B cell (primary cell): ENCODE data around the gene PDE4B. TPM values are rescaled to one million over a fixed set of nuclear protein-coding genes. Genes with fewer than 3 reads are reported as not detected.

Experiments
- ATAC-seq: fragments of 200-7000 bp; cut with Tn5 transposase; one replicate; pipeline ENCODE4 v1.10.0; 2021; ENCODE audit warnings: low read depth, mild to moderate bottlenecking, moderate number of reproducible peaks, moderate library complexity
- CTCF ChIA-PET: fragments of 350-600 bp; sonication (Branson Sonifier 250); formaldehyde crosslinking; loops from one replicate; lab custom pipeline; 2021; ENCODE audit warnings: antibody characterized with exemption, inconsistent platforms; lab: Charles Lee
- POLR2A ChIA-PET: fragments of 350-600 bp; sonication (Branson Sonifier 250); formaldehyde crosslinking; loops from one replicate; lab custom pipeline; 2021; ENCODE audit warnings: antibody characterized with exemption; lab: Charles Lee
- DNase-seq: peaks from one replicate; pipeline ENCODE4 v3.0.0; 2013
- H2AFZ ChIP-seq: 2 replicates; pipeline ENCODE4 v1.6.1; 2012; ENCODE audit warnings: mild to moderate bottlenecking, low read depth, low read length; ENCODE audit not compliant: insufficient read depth, poor library complexity, severe bottlenecking
- H3K27ac ChIP-seq, 2 donors: 1 replicate in 1 of 2; 2 replicates in 1 of 2; pipeline ENCODE4 v1.5.1; 2012 to 2013; ENCODE audit warnings: low read length in 2 of 2, mild to moderate bottlenecking in 2 of 2, moderate library complexity in 1 of 2
- H3K27me3 ChIP-seq, 4 experiments: fragments of 200-600 bp in 1 of 4; sonication (generic) in 1 of 4; replicated peaks in 1 of 4; 1 replicate in 2 of 4; 2 replicates in 2 of 4; pipeline versions ENCODE4 v1.6.1 to v1.7.0; 2013 to 2016; ENCODE audit warnings: low read length in 3 of 4, mild to moderate bottlenecking in 2 of 4, mixed read lengths in 1 of 4, moderate library complexity in 1 of 4; ENCODE audit not compliant: insufficient read depth in 4 of 4, control insufficient read depth in 3 of 4; ENCODE audit errors: control extremely low read depth in 1 of 4
- H3K36me3 ChIP-seq, 2 experiments: replicated peaks in 1 of 2; 1 replicate in 1 of 2; 2 replicates in 1 of 2; pipeline versions ENCODE4 v1.6.1 to v1.7.1; 2013; ENCODE audit warnings: low read length in 1 of 2; ENCODE audit not compliant: insufficient read depth in 2 of 2, control insufficient read depth in 1 of 2; ENCODE audit errors: control extremely low read depth in 1 of 2, extremely low read depth in 1 of 2
- H3K4me1 ChIP-seq, 2 donors: fragments of 200-600 bp in 1 of 2; sonication (generic) in 1 of 2; 1 replicate in 1 of 2; 2 replicates in 1 of 2; pipeline versions ENCODE4 v1.5.1 to v1.6.1; 2013 to 2017; ENCODE audit warnings: low read length in 2 of 2; ENCODE audit not compliant: control insufficient read depth in 2 of 2, insufficient read depth in 2 of 2
- H3K4me2 ChIP-seq: replicated peaks from 2 replicates; pipeline ENCODE3; 2012; ENCODE audit warnings: mild to moderate bottlenecking, low read depth, low read length; ENCODE audit not compliant: poor library complexity, severe bottlenecking
- H3K4me3 ChIP-seq, 5 experiments: fragments of 200-600 bp in 1 of 5; sonication (generic) in 1 of 5; 1 replicate in 3 of 5; 2 replicates in 2 of 5; pipeline versions ENCODE4 v1.5.1 to v1.7.0; 2011 to 2016; ENCODE audit warnings: low read length in 4 of 5, mild to moderate bottlenecking in 4 of 5, low read depth in 2 of 5, control low read depth in 1 of 5, moderate library complexity in 1 of 5; ENCODE audit not compliant: insufficient read depth in 1 of 5; ENCODE audit errors: control extremely low read depth in 1 of 5, extremely low read depth in 1 of 5
- H3K79me2 ChIP-seq: fragments of 200-600 bp; sonication (generic); one replicate; pipeline ENCODE4 v1.6.0; 2016; ENCODE audit warnings: low read length; ENCODE audit not compliant: control insufficient read depth, insufficient read depth
- H3K9ac ChIP-seq: fragments of 200-600 bp; sonication (generic); 2 replicates; pipeline ENCODE4 v1.6.1; 2017; ENCODE audit warnings: mild to moderate bottlenecking, low read length, moderate library complexity
- H3K9me3 ChIP-seq, 3 donors: one replicate each; pipeline versions ENCODE4 v1.6.1 to v1.7.1; 2013; ENCODE audit warnings: low read length in 2 of 3; ENCODE audit not compliant: control insufficient read depth in 2 of 3, insufficient read depth in 1 of 3; ENCODE audit errors: control extremely low read depth in 1 of 3
- H4K20me1 ChIP-seq: 2 replicates; pipeline ENCODE4 v1.6.0; 2012; ENCODE audit warnings: mild to moderate bottlenecking, low read length; ENCODE audit not compliant: insufficient read depth, control insufficient read depth, poor library complexity, severe bottlenecking
- H3K27ac Mint-ChIP-seq: one replicate; pipeline ENCODE4 v1.8.0; 2021; ENCODE audit warnings: mixed read lengths
- H3K27me3 Mint-ChIP-seq: one replicate; pipeline ENCODE4 v1.8.0; 2021; ENCODE audit warnings: mixed read lengths
- H3K4me1 Mint-ChIP-seq: one replicate; pipeline ENCODE4 v1.8.0; 2021; ENCODE audit warnings: mixed read lengths
- H3K4me3 Mint-ChIP-seq: one replicate; pipeline ENCODE4 v1.8.0; 2021; ENCODE audit warnings: mixed read lengths
- H3K9me3 Mint-ChIP-seq: one replicate; pipeline ENCODE4 v1.8.0; 2022; ENCODE audit warnings: mixed read lengths; ENCODE audit not compliant: insufficient read depth
- EZH2 ChIP-seq: IDR thresholded peaks from 2 replicates; pipeline ENCODE4 v1.6.1; 2012; ENCODE audit warnings: borderline replicate concordance, low read depth, mild to moderate bottlenecking, moderate library complexity, low read length; ENCODE audit not compliant: insufficient read depth, poor library complexity, severe bottlenecking
- WGBS: methylation state at CpG from one replicate; pipeline ENCODE4 v1.1.5; 2013; ENCODE audit warnings: missing lambda C conversion rate; ENCODE audit not compliant: insufficient coverage; 5-methylcytosine and 5-hydroxymethylcytosine counted together
- intact Hi-C: fragments of 100-400 bp; cut with micrococcal nuclease; formaldehyde crosslinking; loops from one replicate; pipeline ENCODE4 v1.10.0; 2022
- polyA plus RNA-seq: library from polyadenylated mRNA; depleted of rRNA; stranded (reverse); fragments of >200 nt; gene quantifications from 2 replicates; pipeline ENCODE4 v1.2.3, GENCODE V29; 2012
- total RNA-seq, 2 donors: library from RNA; stranded (reverse); fragments of 120-200 nt in 1 of 2; gene quantifications; 1 replicate in 1 of 2; 2 replicates in 1 of 2; pipeline versions ENCODE4 v1.2.3 to v1.2.4, GENCODE V29; 2013 to 2022
- TF ChIP-seq, protein P1 (sequence below): fragments of 200-600 bp; IDR thresholded peaks from one replicate; pipeline ENCODE4 v1.8.0; 2022; ENCODE audit warnings: antibody characterized with exemption, mild to moderate bottlenecking

PDE4B gene
- total and polyA plus RNA-seq, 2 donors (not counting 1 experiment from before 2014, with no cell fraction given): 63.7 to 242 TPM

- Histone ChIP-seq H3K9ac (no peak overlapping the region), H3K36me3 (no peaks in the 10 kb centered on the region), H3K79me2 (peaks cover 11% of the 10 kb centered on the region), H2AFZ (no peak overlapping the region), H3K4me1 (peaks cover 36 to 39% of the 10 kb centered on the region in 2 donors), H3K4me3 (no peak overlapping the region), H3K27ac (no peak overlapping the region), H4K20me1 (no peaks in the 10 kb centered on the region), H3K27me3 (no peaks in the 10 kb centered on the region), H3K9me3 (no peaks in the 10 kb centered on the region), H3K4me2 (no peak overlapping the region)
- no peaks in the 10 kb centered on the region for H3K27me3 Mint-ChIP-seq
- ATAC-seq: no peak
- no peak for DNase-seq
- intact Hi-C loops: no loop called here
- no peaks in the 10 kb centered on the region for H3K9me3 Mint-ChIP-seq
- H3K4me3 Mint-ChIP-seq: no peak overlapping the region
- ChIA-PET POLR2A (no interaction called here), CTCF (interaction anchor here (1.1 to 1.8 kb wide), 3 partner anchors 20 to 51 kb away, joined by 3 to 4 read pairs (median 3); no protein-coding TSS in a partner anchor)
- TF ChIP-seq EZH2: no peak
- TF ChIP-seq, protein P1, sequence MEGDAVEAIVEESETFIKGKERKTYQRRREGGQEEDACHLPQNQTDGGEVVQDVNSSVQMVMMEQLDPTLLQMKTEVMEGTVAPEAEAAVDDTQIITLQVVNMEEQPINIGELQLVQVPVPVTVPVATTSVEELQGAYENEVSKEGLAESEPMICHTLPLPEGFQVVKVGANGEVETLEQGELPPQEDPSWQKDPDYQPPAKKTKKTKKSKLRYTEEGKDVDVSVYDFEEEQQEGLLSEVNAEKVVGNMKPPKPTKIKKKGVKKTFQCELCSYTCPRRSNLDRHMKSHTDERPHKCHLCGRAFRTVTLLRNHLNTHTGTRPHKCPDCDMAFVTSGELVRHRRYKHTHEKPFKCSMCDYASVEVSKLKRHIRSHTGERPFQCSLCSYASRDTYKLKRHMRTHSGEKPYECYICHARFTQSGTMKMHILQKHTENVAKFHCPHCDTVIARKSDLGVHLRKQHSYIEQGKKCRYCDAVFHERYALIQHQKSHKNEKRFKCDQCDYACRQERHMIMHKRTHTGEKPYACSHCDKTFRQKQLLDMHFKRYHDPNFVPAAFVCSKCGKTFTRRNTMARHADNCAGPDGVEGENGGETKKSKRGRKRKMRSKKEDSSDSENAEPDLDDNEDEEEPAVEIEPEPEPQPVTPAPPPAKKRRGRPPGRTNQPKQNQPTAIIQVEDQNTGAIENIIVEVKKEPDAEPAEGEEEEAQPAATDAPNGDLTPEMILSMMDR: no peak
- peaks cover 46% of the 10 kb centered on the region for H3K4me1 Mint-ChIP-seq
- peak overlapping the region; percentile 26 for H3K27ac Mint-ChIP-seq
These were observed 534.2 kb downstream of the PDE4B start for GRCh38 chr1:66326867-66327266.

GRCh38 chr1:66327588-66327987 is 534.9 kb downstream of the PDE4B start:
- Mint-ChIP-seq H3K4me1 (peaks cover 46% of the 10 kb centered on the region), H3K27ac (no peak overlapping the region), H3K4me3 (peak overlapping the region; percentile 3), H3K27me3 (no peaks in the 10 kb centered on the region), H3K9me3 (no peaks in the 10 kb centered on the region)
- H2AFZ ChIP-seq: no peak overlapping the region
- peaks cover 36 to 39% of the 10 kb centered on the region in 2 donors for H3K4me1 ChIP-seq
- H3K9ac ChIP-seq: no peak overlapping the region
- ChIA-PET POLR2A (no interaction called here), CTCF (interaction anchor here (1.1 to 1.3 kb wide), 2 partner anchors 29 to 52 kb away, joined by 3 read pairs; no protein-coding TSS in a partner anchor)
- no peak for DNase-seq
- no peaks in the 10 kb centered on the region for H3K36me3 ChIP-seq
- intact Hi-C loops: no loop called here
- peak overlapping the region; percentile 29 for H3K4me2 ChIP-seq
- H3K79me2 ChIP-seq: peaks cover 18% of the 10 kb centered on the region
- no peak overlapping the region for H3K27ac ChIP-seq
- H3K9me3 ChIP-seq: no peaks in the 10 kb centered on the region
- TF ChIP-seq EZH2: no peak
- TF ChIP-seq, protein P1: no peak
- no peak for ATAC-seq
- H3K27me3 ChIP-seq: no peaks in the 10 kb centered on the region
- H3K4me3 ChIP-seq: no peak overlapping the region
- WGBS: no CpG with 5 or more reads among the region's 2 CpGs
- no peaks in the 10 kb centered on the region for H4K20me1 ChIP-seq
